ENCODE results near the gene BACH2. TPM values are rescaled to one million over a fixed set of nuclear protein-coding genes. Genes with fewer than 3 reads are reported as not detected.

Gene BACH2
- polyA plus RNA-seq, 2 of the 4 experiments (the other 2 are of a cell fraction) = 0.01 to 0.36 TPM

GRCh38 chr6:90004511-90004910 lies 292.1 kb downstream of the BACH2 start:
- no peaks in the 10 kb centered on the region for H3K9me3 ChIP-seq
- no peak for FAIRE-seq
- ATAC-seq = no peak
- no peak overlapping the region for H3K4me3 ChIP-seq
- CTCF ChIA-PET = no interaction called here
- POLR2A ChIA-PET = no interaction called here
- H3K4me1 ChIP-seq = no peaks in the 10 kb centered on the region
- no peak overlapping the region for H3K4me2 ChIP-seq
- no peak overlapping the region for H3K27ac ChIP-seq
- WGBS (ENCODE audit: missing lambda C conversion rate) = 69% methylated on average over 5 of the region's 5 CpGs
- TF ChIP-seq EHMT2 (IDR thresholded peaks at IDR 0.05; ENCODE audit: low read depth) = no peak
- TF ChIP-seq CEBPB (IDR thresholded peaks at IDR 0.05) = no peak
- TF ChIP-seq ZFP36 (IDR thresholded peaks at IDR 0.05; ENCODE audit: borderline replicate concordance, partially characterized antibody) = no peak
- TF ChIP-seq ESRRA (IDR thresholded peaks at IDR 0.05; ENCODE audit: borderline replicate concordance, low read length) = no peak
- TF ChIP-seq CHD4 (IDR thresholded peaks at IDR 0.05; ENCODE audit: borderline replicate concordance) = no peak
- no peak for TF ChIP-seq TFCP2L1 (CRISPR knock-in tag; IDR thresholded peaks at IDR 0.05)
- TF ChIP-seq HOXA7 (CRISPR knock-in tag; IDR thresholded peaks at IDR 0.05) = no peak
- TF ChIP-seq CTCF (IDR thresholded peaks at IDR 0.05) = no peak
- no peak for TF ChIP-seq NPAS2 (CRISPR knock-in tag; IDR thresholded peaks at IDR 0.05; ENCODE audit: borderline replicate concordance)
- no peak for TF ChIP-seq PHF8 (IDR thresholded peaks at IDR 0.05; ENCODE audit: borderline replicate concordance, low read depth)
- no peak for TF ChIP-seq SREBF2 (IDR thresholded peaks at IDR 0.05)
- TF ChIP-seq HMGXB4 (CRISPR knock-in tag; IDR thresholded peaks at IDR 0.05; ENCODE audit: borderline replicate concordance) = no peak
- TF ChIP-seq MYC (IDR thresholded peaks at IDR 0.05; ENCODE audit: borderline replicate concordance, low read length) = no peak
- no peak for TF ChIP-seq MAZ (IDR thresholded peaks at IDR 0.05; ENCODE audit: borderline replicate concordance, low read depth, low read length)
- TF ChIP-seq USF2 (IDR thresholded peaks at IDR 0.05) = no peak
- no peak for TF ChIP-seq ZC3H11A (IDR thresholded peaks at IDR 0.05)
- no peak for TF ChIP-seq HEYL (CRISPR knock-in tag; IDR thresholded peaks at IDR 0.05)
- no peak for TF ChIP-seq RFX5 (IDR thresholded peaks at IDR 0.05)
- no peak for TF ChIP-seq HDAC2 (IDR thresholded peaks at IDR 0.05)
- TF ChIP-seq CHD2 (IDR thresholded peaks at IDR 0.05; ENCODE audit: low read length, partially characterized antibody) = no peak
- no peak for DNase-seq (ENCODE audit: low read depth in 1 of 2, low spot score in 1 of 2)

- 64% methylated on average over 2 of the region's 2 CpGs for WGBS (ENCODE audit: missing lambda C conversion rate)
- no peak overlapping the region for H3K4me2 ChIP-seq
- DNase-seq (ENCODE audit: low read depth in 1 of 2, low spot score in 1 of 2) = no peak
- TF ChIP-seq RCOR1 (IDR thresholded peaks at IDR 0.05; ENCODE audit: low read depth, low read length) (no peak), HDAC2 (IDR thresholded peaks at IDR 0.05) (no peak), EP300 (IDR thresholded peaks at IDR 0.05) (no peak), POLR2A (IDR thresholded peaks at IDR 0.05; ENCODE audit: low read length) (no peak), JUN (IDR thresholded peaks at IDR 0.05) (no peak), HEYL (CRISPR knock-in tag; IDR thresholded peaks at IDR 0.05) (no peak), ELK1 (IDR thresholded peaks at IDR 0.05; ENCODE audit: low read depth, low read length) (no peak), BHLHE40 (IDR thresholded peaks at IDR 0.05; ENCODE audit: low read depth, low read length) (no peak), BCL3 (IDR thresholded peaks at IDR 0.05) (no peak), NR3C1 (IDR thresholded peaks at IDR 0.05) (no peak), RNF2 (IDR thresholded peaks at IDR 0.05; ENCODE audit: borderline replicate concordance, low read depth) (no peak), CBX8 (IDR thresholded peaks at IDR 0.05) (no peak), ZNF302 (CRISPR knock-in tag; IDR thresholded peaks at IDR 0.05) (no peak), MAZ (IDR thresholded peaks at IDR 0.05; ENCODE audit: borderline replicate concordance, low read depth, low read length) (no peak)
- H3K4me1 ChIP-seq = no peaks in the 10 kb centered on the region
- no peaks in the 10 kb centered on the region for H3K9me3 ChIP-seq
- H3K4me3 ChIP-seq = no peak overlapping the region
- ChIA-PET CTCF (no interaction called here), POLR2A (no interaction called here)
- H3K27ac ChIP-seq = no peak overlapping the region
- no peak for FAIRE-seq
- no peak for ATAC-seq
These were observed 292.7 kb downstream of the BACH2 start for GRCh38 chr6:90003941-90004340.
